Cardiac fibroblast (primary cell): ENCODE results near the gene SEPTIN2.

ENCODE experiments used
- DNase-seq, 2 donors: peaks; one replicate each; pipeline versions ENCODE4 v3.0.0 to v3.0.0-alpha.2; 2010; ENCODE audit warnings: low read depth in 2 of 2
- H3K4me3 ChIP-seq, 2 donors: replicated peaks in 1 of 2; 1 replicate in 1 of 2; 2 replicates in 1 of 2; pipeline ENCODE4 v1.5.1; 2011; ENCODE audit warnings: low read depth in 2 of 2, low read length in 2 of 2, mild to moderate bottlenecking in 2 of 2, moderate library complexity in 1 of 2
- TF ChIP-seq, protein P1 (sequence below): IDR thresholded peaks from one replicate; pipeline ENCODE4 v1.5.1; 2011; ENCODE audit warnings: low read depth, mild to moderate bottlenecking, low read length, inconsistent platforms

Gene SEPTIN2

GRCh38 chr2:241307055-241307454 is 8.7 kb upstream of the SEPTIN2 start:
- no peak overlapping the region for H3K4me3 ChIP-seq
- TF ChIP-seq, protein P1, sequence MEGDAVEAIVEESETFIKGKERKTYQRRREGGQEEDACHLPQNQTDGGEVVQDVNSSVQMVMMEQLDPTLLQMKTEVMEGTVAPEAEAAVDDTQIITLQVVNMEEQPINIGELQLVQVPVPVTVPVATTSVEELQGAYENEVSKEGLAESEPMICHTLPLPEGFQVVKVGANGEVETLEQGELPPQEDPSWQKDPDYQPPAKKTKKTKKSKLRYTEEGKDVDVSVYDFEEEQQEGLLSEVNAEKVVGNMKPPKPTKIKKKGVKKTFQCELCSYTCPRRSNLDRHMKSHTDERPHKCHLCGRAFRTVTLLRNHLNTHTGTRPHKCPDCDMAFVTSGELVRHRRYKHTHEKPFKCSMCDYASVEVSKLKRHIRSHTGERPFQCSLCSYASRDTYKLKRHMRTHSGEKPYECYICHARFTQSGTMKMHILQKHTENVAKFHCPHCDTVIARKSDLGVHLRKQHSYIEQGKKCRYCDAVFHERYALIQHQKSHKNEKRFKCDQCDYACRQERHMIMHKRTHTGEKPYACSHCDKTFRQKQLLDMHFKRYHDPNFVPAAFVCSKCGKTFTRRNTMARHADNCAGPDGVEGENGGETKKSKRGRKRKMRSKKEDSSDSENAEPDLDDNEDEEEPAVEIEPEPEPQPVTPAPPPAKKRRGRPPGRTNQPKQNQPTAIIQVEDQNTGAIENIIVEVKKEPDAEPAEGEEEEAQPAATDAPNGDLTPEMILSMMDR, result no peak
- DNase-seq, result no peak

- TF ChIP-seq, protein P1, result no peak
- peak in 1 of 2 donors; percentile 29 for DNase-seq
- H3K4me3 ChIP-seq, result no peak overlapping the region
Observed at GRCh38 chr2:241308267-241308666, 7.5 kb upstream of the SEPTIN2 start.

DNA sequence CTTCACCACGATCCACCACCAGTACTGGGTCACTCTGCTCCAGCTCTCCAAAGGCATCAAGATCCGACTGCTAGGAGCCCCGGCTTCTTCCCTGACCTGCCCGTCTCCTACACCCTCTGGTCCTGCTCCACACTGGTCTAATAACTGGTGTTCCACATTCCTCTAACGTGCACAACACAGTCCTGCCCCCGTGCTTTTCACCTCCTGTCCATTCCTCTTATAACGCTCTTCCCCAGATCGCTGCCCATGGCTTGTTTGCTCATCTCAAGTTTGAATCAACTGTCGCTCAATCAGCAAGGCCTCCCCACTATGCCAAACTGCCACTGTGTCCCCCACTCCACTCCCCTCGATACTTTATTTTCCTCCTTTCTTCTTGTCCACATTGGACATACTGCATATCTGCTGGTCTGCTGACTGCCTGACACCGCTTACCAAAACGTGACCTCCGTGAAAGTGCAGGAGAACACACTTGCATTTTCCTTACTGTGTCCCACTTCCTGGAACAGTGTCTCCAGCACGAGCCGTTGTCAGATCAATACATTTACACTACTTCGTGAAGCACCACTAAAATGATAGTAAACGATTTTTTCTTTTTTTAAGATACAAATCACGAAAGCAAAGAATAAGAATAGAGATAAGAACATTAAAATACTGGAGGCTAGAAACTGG is 6.8 kb upstream of the SEPTIN2 start:
- no peak overlapping the region for H3K4me3 ChIP-seq
- no peak for DNase-seq
- TF ChIP-seq, protein P1, result no peak

GRCh38 chr2:241309684-241310117 is 6.0 kb upstream of the SEPTIN2 start:
- DNase-seq, result peak in 1 of 2 donors; percentile 65
- H3K4me3 ChIP-seq, result no peak overlapping the region
- TF ChIP-seq, protein P1, result no peak

- no peak overlapping the region for H3K4me3 ChIP-seq
- TF ChIP-seq, protein P1, result no peak
- DNase-seq, result no peak
Observed at GRCh38 chr2:241310917-241311566, 4.7 kb upstream of the SEPTIN2 start.

- H3K4me3 ChIP-seq, result no peak overlapping the region
- peak in 1 of 2 donors; percentile 80 for DNase-seq
- TF ChIP-seq, protein P1, result no peak
Observed at GRCh38 chr2:241312082-241312481, 3.6 kb upstream of the SEPTIN2 start.
